ENCODE results near the gene CARMIL3.
"Not testable (repeated sequence)": the region's sequence is repeated elsewhere in the genome, so short reads cannot be mapped to it uniquely, and the experiment has no call there.

The CARMIL3 gene

DNA sequence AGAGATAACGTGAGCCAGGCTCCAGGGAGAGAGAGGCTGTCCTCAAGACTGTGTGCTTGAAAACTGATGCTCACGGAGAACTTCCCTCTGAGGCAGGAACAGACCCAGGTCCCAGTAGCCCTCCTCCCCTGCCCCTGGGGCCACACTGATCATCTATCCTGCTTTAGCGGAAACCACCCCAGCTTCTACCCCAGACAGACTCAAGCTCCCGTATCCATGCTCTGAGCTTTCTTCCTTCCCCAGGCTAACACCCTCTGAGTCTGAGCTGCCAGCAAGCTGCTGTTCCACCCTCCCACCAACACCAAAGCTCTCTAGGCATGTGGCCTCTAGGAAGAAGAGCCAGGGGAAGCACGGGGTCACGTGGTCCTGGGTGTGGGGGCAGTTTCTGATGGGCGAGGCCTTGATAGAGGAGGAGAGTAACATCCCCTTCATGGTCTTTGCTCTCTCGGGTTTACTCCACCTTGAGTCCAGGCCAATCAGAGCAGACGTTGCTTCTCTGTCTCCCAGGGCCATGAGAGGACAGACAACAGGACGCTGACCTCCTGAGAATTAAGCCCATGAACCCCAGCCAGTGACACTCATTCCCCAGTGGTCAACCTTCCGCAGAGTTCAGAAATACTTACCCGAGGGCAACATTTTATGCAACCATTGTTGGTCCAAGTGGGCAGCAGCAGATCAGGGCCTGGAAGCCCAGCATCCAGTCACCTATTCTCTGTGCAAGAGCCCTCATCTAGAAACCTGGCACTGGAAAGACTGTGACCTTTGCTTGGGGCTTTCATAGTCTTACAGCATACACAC, 43.7 kb downstream of the CARMIL3 start:
- DNase-seq (ENCODE audit: low read depth, low spot score): peak; percentile 27

DNA sequence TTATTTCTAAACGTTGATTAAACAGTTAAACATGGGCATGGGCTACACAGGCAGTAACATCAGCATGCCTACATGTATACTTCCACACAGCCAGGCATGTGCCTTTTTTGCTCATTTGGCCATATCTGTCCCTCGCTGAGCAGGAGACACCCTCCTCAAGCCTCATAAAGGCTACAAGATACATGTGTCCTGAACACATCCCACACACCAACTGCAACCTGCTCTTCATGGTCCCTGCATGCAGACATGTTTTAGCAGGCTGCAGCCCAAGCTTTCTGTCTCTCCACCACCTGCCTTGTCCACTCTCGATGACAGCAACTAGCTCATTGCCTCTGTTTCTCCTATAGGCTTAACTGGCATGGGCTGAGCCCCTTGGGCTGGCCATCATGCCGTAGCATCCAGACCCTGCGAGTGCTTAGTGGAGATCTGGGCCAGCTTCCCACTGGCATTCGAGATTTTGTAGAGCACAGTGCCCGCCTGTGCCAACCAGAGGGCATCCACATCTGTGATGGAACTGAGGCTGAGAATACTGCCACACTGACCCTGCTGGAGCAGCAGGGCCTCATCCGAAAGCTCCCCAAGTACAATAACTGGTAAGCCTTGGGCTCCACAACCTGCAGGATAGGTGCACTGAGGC, 44.9 kb downstream of the CARMIL3 start:
- DNase-seq (ENCODE audit: low read depth, low spot score): no peak

DNA sequence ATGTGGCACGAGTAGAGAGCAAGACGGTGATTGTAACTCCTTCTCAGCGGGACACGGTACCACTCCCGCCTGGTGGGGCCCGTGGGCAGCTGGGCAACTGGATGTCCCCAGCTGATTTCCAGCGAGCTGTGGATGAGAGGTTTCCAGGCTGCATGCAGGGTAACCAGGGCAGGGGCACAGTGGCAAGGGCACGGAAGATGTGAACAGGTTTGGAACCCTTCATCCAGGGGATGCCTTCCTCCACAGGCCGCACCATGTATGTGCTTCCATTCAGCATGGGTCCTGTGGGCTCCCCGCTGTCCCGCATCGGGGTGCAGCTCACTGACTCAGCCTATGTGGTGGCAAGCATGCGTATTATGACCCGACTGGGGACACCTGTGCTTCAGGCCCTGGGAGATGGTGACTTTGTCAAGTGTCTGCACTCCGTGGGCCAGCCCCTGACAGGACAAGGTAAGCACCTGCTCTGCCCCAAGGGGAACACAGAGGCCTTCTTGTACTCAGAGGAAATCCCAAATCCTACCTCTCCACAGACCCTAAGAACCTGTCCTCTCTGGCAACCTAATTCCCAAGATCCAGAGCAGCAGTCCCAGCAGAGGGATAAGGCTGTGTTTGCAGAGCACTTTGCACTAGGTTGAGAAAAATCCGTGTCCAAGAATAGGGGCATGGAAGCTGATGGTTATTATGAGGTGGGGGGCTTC, 46.6 kb downstream of the CARMIL3 start:
- no peak for DNase-seq (ENCODE audit: low read depth, low spot score)

DNA sequence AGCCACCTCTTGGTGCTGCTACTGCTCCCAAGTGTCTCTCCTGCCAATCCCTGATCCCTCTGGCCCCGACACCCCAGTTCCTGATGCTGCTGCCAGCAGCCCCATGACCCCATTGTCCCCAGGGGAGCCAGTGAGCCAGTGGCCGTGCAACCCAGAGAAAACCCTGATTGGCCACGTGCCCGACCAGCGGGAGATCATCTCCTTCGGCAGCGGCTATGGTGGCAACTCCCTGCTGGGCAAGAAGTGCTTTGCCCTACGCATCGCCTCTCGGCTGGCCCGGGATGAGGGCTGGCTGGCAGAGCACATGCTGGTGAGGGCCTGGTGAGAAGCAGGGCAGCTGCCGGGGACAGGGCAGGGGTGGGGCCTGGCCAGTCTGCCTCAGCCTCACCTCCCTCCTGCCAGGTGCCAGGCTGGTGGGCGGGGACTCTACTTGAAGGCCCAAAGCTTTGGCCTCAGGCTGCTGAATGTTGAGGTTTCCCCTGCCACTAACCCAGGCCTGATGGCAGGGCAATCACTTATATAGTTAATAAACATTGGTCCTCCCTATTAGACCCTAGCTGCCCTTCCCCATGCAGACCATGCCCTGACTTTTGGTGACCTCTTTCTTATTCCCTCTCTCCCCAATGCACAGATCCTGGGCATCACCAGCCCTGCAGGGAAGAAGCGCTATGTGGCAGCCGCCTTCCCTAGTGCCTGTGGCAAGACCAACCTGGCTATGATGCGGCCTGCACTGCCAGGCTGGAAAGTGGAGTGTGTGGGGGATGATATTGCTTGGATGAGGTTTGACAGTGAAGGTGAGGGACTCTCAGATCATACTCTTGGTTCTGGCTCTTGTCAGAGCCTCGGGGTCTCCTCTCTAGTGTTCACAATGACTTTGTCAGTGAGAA, 47.4 kb downstream of the CARMIL3 start:
- no peak for DNase-seq (ENCODE audit: low read depth, low spot score)

DNA sequence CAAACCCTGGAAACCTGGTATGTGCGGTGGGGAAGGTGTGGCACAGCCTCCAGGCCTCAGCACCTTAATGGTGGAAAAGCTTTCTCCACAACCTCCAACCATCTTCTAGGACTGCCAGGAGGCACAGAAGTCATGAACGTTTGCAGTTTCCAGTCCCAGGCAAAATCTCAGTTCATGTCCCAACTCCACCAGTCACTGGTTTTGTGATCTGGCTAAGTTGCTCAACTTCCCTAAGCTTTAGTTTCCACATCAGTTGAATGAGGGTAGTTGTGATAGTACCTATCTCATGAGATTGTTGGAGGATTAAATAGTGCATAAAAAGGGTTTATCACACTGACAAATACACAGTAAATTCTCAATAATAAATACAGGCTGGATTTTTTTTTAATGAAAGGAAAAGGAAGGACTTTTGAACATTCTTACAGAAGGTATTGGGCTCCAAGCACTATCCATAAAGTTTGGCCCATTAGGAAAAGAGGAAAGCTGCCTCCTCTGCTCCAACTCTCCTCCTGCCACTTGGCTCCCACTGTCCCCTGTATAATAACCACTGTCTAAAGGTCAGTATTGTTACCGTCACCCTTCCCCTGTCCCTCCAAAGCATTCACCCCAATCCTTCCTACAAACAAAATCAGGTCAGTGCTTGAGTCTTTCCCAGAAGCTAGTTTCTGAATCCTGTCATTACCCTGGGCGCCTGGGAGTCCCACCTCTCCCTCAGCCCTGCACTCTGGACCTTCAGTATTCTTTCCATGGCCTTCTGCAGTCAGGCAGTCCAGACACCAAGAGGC, 48.6 kb downstream of the CARMIL3 start:
- DNase-seq (ENCODE audit: low read depth, low spot score): no peak

DNA sequence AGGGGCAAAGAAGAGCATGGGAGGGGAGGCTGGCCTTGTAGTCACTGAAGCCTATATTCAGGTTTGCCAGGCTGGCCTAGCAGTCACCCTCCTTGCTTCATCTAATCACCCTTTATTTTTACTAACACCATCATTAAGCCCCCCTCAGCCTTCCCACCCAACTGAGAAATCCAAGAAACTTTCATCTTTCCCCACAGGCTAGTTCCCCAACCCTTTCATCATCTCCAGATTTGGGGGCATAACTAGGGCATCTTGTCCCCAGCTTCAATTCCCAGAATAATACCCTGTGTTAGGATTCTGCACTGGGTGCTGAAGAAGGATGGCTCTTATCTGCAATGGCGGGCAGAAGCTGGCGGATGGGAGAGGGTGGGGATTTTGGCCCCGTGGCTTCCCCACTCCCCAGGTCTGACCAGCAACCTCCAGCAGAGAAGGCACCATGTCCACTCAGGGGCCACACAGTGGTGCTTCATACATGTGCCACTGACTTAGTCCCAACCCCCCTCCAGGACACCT, 49.2 kb downstream of the CARMIL3 start:
- DNase-seq (ENCODE audit: low read depth, low spot score): no peak

DNA sequence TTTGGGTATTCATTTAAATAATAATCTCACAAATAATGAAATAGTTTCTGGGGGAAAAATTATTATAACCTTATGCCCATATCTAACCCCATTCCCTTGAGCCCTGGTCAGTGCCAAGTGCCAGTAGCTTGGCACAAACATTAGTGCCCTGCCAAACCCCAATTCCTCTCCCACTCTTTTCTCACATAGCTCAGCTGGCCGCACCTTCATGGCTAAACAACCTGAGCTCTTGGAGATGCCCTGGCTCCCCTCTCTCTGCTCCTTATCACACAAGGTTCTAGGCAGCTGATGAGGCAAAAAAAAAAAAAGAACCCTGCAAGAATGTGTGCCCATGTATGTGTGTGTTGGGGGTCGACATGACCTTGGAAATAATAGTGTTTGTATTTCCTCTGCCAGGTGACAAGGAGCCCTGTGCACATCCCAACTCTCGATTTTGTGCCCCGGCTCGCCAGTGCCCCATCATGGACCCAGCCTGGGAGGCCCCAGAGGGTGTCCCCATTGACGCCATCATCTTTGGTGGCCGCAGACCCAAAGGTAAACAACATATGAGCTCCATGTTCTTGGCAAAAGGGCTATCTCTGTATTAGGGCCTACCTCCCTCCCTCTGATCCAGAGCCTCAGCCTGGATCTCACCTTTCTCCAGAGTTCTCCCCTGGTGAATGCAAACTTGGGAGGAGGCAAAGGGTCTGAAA, 50.7 kb downstream of the CARMIL3 start:
- no peak for DNase-seq (ENCODE audit: low read depth, low spot score)

DNA sequence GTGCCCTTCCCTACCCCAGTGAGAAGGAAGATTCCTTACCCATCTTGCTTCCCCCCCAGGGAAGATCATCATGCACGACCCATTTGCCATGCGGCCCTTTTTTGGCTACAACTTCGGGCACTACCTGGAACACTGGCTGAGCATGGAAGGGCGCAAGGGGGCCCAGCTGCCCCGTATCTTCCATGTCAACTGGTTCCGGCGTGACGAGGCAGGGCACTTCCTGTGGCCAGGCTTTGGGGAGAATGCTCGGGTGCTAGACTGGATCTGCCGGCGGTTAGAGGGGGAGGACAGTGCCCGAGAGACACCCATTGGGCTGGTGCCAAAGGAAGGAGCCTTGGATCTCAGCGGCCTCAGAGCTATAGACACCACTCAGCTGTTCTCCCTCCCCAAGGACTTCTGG, 51.6 kb downstream of the CARMIL3 start:
- no peak for DNase-seq (ENCODE audit: low read depth, low spot score)

DNA sequence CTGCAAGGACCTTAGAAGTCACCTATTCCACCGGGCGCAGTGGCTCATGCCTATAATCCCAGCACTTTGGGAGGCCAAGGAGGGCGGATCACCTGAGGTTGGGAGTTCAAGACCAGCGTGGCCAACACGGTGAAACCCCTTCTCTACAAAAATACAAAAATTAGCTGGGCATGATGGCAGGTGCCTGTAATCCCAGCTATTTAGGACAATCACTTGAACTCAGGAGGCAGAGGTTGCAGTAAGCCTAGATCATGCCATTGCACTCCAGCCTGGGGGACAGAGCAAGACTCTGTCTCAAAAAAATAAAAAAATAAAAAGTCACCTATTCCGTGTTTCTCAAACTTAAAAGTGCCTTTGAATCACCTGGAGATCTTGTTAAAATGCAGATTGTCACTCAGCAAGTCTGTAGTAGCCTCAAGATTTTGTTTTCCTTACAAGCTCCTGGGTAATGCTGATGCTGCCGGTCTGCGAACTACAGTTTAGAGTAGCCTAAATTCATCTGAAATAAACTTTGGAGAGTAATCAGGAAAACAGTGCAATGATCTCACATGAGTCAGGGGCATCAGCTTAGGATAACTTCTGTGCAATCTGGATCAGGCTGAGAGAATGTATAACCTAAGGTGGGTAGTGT, 53.9 kb downstream of the CARMIL3 start:
- not testable (repeated sequence) for DNase-seq (ENCODE audit: low read depth, low spot score)

DNA sequence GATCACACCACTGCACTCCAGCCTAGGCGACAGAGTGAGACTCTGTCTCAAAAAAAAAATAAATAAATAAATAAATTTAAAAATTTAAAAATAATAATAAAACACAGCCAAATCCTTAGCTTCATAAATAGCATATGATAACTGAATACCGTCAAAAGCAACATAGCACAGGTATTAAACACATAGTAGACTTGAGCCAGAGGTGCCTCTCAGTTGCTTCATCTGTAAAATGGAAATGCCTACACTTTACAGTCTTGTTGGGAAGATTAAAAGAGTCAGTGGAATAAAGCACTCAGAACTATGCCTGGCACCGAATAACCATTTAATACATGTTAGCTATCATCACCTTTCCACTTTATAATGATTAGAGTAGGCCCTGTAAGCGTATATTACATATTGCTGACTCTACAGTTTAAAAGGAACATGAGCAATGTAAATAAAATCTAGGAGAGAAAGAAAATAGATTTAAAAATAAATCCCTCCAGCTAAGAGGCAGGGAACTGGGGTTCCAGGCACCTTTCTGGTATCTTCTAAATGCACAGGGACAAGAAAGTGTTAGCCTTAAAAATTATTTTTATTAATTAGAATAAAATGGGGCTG, 55.0 kb downstream of the CARMIL3 start:
- no peak for DNase-seq (ENCODE audit: low read depth, low spot score)

DNA sequence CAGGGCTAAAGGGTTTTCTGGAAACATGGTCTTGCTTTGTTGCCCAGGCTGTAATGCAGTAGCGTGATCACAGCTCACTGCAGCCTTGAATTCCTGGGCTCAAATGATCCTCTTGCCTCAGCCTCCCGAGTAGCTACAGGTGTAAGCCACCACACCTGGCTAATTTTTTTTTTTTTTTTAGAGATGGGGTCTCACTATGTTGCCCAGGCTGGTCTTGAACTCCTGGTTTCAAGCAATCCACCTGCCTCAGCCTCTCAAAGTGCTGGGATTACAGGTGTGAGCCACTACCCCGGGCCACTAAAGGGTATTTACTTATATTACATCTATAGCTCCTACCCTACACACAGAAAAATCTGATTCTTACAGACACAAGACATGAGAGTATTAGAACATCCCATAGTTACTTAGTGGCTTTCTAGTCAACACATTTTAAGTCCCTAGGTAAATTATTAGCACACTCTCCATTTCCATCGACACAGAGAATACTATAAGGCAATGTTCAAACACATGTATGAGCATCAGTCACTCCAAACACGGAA, 56.6 kb downstream of the CARMIL3 start:
- no peak for DNase-seq (ENCODE audit: low read depth, low spot score)

DNA sequence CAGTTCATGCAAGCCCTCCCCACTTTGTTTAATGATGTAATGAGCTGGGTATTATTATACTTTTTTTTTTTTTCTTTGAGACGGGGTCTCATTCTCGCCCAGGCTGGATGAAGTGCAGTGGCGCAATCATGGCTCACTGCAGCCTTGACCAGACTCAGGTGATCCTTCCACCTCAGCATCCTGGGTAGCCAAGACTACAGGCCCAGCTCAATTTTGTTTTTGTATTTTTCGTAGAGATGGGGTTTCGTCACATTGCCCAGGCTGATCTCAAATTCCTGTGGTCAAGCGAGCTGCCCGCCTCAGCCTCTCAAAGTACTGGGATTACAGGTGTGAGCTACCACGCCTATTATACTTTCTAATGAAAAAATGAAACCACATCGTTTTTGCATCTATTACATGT, 58.3 kb downstream of the CARMIL3 start:
- no peak for DNase-seq (ENCODE audit: low read depth, low spot score)

DNA sequence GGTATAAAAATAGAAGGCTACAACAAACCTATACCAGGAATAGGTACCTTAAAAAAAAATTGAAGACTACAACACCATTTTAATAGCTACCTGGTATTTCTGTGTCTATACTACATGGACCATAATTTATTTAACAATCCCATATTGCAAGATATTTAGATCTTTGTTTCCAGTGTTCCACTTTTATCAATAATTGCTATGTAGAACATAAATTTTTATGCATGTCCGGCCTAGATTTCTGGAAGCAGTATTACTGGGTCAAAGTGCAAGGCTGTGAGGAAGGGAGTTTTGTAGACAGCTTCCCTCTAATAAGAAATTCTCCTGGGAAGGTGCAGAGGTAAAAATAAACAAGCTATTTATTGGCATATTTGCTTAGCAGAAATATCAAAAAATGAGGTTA, 58.7 kb downstream of the CARMIL3 start:
- DNase-seq (ENCODE audit: low read depth, low spot score): no peak

DNA sequence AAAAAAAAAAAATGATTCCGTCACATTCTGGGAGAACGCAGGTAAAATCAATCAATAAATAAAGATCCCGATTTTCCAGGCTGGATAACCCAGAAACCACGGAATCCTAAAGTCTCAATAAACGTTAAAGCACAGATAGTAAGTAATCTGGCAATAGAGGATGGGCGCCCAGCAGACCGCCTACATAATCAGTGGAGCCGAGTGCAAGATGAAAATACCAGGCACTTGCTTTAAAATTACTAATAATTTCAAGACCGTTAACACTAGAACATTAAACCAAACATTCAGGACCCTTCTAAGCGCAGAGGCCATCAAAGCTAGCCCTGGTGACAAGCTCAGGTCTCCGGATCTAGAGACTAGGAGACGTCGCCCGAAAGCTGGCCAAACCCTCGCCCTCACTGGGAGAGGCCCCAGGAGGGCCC, 61.6 kb downstream of the CARMIL3 start:
- no peak for DNase-seq (ENCODE audit: low read depth, low spot score)

DNA sequence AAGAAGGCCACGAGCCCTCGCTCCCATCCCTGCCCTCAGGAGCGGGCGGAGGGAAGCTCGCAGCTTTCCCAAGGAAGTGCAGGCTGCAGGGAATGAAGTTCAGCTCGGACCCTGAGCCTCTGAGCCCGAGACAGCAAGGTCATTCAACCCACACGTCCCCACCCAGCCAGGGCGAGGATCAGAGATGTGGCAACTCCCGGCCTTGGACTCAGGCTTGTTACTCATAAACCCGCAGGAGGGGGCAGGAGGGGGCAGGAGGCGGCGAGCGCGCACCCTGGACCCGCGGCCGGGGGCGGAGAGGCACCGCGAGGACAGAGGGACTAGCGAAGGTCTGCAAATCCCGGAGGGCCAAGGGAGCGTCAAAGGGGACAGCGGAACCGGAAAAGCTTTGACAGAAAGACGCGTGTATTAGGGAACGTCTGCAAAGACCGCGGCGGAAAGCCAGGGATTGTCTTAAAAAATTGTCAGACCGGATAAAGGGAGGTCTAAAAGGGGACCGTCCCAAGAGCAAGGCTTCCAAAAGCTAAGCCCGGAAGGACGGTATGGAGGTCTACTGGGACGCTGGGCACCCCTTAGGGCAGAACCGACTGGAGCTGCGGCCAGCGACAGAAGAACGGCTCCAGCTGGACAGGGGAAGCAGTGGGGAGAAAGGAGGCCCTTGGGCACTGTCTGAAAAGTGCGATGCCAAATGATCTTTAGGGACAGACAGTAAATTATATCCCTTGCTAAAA, 62.2 kb downstream of the CARMIL3 start:
- DNase-seq (ENCODE audit: low read depth, low spot score): peak; percentile 66

DNA sequence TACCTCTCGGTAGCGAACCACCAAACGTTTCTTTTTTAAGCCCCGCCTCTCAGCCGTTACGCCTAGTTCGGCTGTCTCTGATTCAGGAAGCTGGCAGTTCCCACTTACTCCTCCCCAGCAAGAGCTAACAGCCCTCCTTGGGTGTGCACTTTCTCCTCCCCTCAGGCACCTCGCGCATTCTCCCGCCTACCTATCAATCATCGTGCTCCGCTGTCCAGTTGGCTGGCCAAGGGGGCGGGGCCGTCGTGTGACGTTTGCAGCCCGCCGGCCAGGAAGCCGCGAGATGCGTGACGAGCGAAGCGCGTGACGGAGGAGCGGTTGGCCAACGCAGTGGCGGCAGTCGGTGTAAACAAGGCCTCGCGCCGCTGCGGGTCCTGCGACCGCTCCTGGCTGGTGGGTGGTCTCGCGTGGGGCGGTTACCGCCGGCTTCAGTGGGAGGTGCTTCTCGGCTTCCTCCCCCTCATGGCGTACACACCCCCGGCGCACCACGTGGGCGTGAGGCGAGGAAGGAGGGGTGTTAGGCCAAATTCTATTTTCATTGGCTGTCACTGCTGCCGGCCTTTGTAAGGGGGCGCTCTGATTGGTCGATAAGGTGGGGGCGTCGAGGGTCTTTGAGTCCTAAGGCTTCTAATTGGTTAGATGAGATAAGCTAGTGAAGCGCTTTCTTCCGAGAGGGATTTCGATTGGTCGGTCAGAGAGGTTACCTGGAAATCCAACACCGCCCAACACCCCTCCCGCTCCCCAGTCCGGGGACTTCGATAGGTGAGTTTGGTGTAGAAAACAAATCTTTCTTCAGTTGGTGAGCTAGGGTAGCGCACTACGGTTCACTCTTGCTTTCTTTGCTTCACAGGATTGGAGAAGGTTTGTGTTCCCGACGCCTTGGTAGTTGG, 63.0 kb downstream of the CARMIL3 start, which contains the start of the genes DCAF11 and NRL:
TSS of gene DCAF11 (plus strand) at position 246 of the 890 bp plus-strand sequence. CDS start 818 bp downstream, outside the sequence.
TSS of gene NRL (minus strand) at position 418 of the 890 bp plus-strand sequence. CDS start 32,101 bp downstream, outside the sequence.
- DNase-seq (ENCODE audit: low read depth, low spot score): peak; percentile 97

Measured in activated CD4-positive, CD25-positive, alpha-beta regulatory T cell treated with anti-CD3 and anti-CD28 coated beads, Interleukin-2, amount 50 U/mL, for 16 hours (primary cell).